ENCODE data around the gene ACSS3.
A peak's percentile ranks its signal among the peaks of the same experiment; 100 is the strongest.
"Not testable (repeated sequence)": the region's sequence is repeated elsewhere in the genome, so short reads cannot be mapped to it uniquely, and the experiment has no call there.

The ACSS3 gene

GRCh38 chr12:81077686-81078441 lies at the start of gene ACSS3:
Gene ACSS3, plus strand, starts transcription at chr12:81078079. Its CDS starts 42 bp downstream, at chr12:81078121.
- DNase-seq (ENCODE audit: low read depth, low spot score) = peak; percentile 91

- no peak for DNase-seq (ENCODE audit: low read depth, low spot score)
Observed at GRCh38 chr12:81034926-81035325, 43.0 kb upstream of the ACSS3 start.

- no peak for DNase-seq (ENCODE audit: low read depth, low spot score)
Observed at GRCh38 chr12:81039231-81039630, 38.6 kb upstream of the ACSS3 start.

GRCh38 chr12:81043979-81044740 lies 33.7 kb upstream of the ACSS3 start:
- no peak for DNase-seq (ENCODE audit: low read depth, low spot score)

GRCh38 chr12:81064971-81065370 lies 12.9 kb upstream of the ACSS3 start:
- not testable (repeated sequence) for DNase-seq (ENCODE audit: low read depth, low spot score)

GRCh38 chr12:81070846-81071245 lies 7.0 kb upstream of the ACSS3 start:
- DNase-seq (ENCODE audit: low read depth, low spot score) = no peak

GRCh38 chr12:81075539-81075938 lies 2.3 kb upstream of the ACSS3 start:
- DNase-seq (ENCODE audit: low read depth, low spot score) = no peak

- peak; percentile 88 for DNase-seq (ENCODE audit: low read depth, low spot score)
Observed at GRCh38 chr12:81077329-81077685, 572 bp upstream of the ACSS3 start.

GRCh38 chr12:81078469-81079196 lies 754 bp downstream of the ACSS3 start:
- peak; percentile 44 for DNase-seq (ENCODE audit: low read depth, low spot score)

- DNase-seq (ENCODE audit: low read depth, low spot score) = no peak
Observed at GRCh38 chr12:81079280-81080076, 1.6 kb downstream of the ACSS3 start.

GRCh38 chr12:81080431-81080983 lies 2.6 kb downstream of the ACSS3 start:
- no peak for DNase-seq (ENCODE audit: low read depth, low spot score)

GRCh38 chr12:81081726-81082125 lies 3.8 kb downstream of the ACSS3 start:
- DNase-seq (ENCODE audit: low read depth, low spot score) = no peak

GRCh38 chr12:81083018-81083417 lies 5.1 kb downstream of the ACSS3 start:
- DNase-seq (ENCODE audit: low read depth, low spot score) = no peak

- no peak for DNase-seq (ENCODE audit: low read depth, low spot score)
Observed at GRCh38 chr12:81083906-81084513, 6.1 kb downstream of the ACSS3 start.

- no peak for DNase-seq (ENCODE audit: low read depth, low spot score)
Observed at GRCh38 chr12:81084811-81085350, 7.0 kb downstream of the ACSS3 start.

- DNase-seq (ENCODE audit: low read depth, low spot score) = no peak
Observed at GRCh38 chr12:81085832-81086231, 8.0 kb downstream of the ACSS3 start.

- DNase-seq (ENCODE audit: low read depth, low spot score) = peak; percentile 5
Observed at GRCh38 chr12:81086342-81086741, 8.5 kb downstream of the ACSS3 start.

- DNase-seq (ENCODE audit: low read depth, low spot score) = no peak
Observed at GRCh38 chr12:81088221-81088620, 10.3 kb downstream of the ACSS3 start.

- no peak for DNase-seq (ENCODE audit: low read depth, low spot score)
Observed at GRCh38 chr12:81089412-81089811, 11.5 kb downstream of the ACSS3 start.

GRCh38 chr12:81092053-81092452 lies 14.2 kb downstream of the ACSS3 start:
- DNase-seq (ENCODE audit: low read depth, low spot score) = no peak
